Lung microvascular endothelial cell (primary cell): ENCODE data around the gene STPG3. TPM values are rescaled to one million over a fixed set of nuclear protein-coding genes. Genes with fewer than 3 reads are reported as not detected.

Experiments used
- DNase-seq, 2 donors: peaks; one replicate each; pipeline versions ENCODE4 v3.0.0 to v3.0.0-alpha.2; 2010; ENCODE audit warnings: low read depth in 2 of 2
- total RNA-seq: library from RNA; depleted of rRNA; stranded (reverse); fragments of >200 nt; gene quantifications from 2 replicates; pipeline ENCODE4 v1.2.1, GENCODE V29; 2014

Gene STPG3
- not detected in 2 replicates for total RNA-seq

GRCh38 chr9:137251194-137251461 lies at the start of gene STPG3:
Gene STPG3 (plus strand): TSS chr9:137251286. CDS start chr9:137251287, 1 bp downstream.
- no peak for DNase-seq

DNA sequence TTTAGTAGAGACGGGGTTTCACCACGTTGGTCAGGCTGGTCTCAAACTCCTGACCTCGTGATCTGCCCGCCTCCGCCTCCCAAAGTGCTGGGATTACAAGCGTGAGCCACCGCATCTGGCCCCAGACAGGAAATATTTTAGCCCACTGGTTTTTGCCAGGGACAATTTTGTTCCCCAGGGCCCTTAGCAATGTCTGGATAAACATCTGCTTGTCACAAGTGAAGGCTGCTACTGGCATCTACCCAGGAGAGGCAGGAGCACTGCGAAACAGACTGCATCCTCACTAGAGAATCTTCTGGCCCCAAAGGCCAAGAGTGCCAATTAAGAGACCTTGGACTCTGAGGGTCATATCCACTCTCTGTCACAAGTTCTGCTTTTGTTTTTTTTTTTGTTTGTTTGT lies 48.1 kb upstream of the STPG3 start:
- no peak for DNase-seq

- DNase-seq: no peak
Measured at GRCh38 chr9:137204731-137205125, 46.4 kb upstream of the STPG3 start.

DNA sequence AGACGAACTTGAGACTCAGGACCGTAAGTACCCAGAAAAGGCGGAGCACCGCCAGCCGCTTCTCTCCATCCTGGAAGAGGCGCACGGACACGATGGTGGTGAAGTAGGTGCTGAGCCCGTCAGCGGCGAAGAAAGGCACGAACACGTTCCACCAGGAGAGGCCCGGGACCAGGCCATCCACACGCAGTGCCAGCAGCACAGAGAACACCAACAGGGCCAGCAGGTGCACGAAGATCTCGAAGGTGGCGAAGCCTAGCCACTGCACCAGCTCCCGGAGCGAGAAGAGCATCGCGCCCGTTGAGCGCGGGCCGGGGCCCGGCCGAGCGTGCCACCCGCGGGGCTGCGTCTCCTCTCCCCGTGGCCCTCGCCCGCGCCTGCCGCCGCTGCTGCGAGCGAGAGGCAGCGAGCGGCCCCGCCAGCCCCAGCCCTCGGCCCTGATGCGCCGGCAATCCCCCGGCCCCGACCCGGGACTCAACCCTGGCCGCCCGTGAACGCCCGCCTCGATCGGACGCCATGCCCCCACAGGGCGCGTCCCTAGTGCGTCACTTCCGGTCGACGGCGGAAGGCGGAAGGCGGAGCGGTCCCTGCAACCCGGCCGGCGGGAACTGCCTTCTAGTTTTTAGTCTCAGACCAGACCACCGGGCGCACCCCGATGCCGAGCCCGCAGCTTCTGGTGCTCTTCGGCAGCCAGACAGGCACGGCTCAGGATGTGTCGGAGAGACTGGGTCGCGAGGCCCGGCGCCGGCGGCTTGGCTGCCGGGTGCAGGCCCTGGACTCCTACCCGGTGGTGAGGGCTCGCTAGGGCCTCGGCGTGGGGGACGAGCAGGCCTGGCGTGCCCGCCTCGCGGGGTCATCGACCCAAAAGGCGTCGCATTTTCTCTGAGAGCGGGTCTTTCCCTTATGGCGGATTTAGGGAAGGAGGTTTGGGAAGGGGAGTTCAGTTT lies 45.7 kb upstream of the STPG3 start, which contains the start of the genes NDOR1 and TMEM203:
TSS of gene NDOR1 (plus strand) at position 575 of the 944 bp plus-strand sequence. CDS start at position 653, 78 bp downstream.
TSS of gene TMEM203 (minus strand) at position 523 of the 944 bp plus-strand sequence. CDS start at position 289, 234 bp downstream.
- peak; percentile 86 to 92 for DNase-seq

- no peak for DNase-seq
Measured at GRCh38 chr9:137206602-137207001, 44.5 kb upstream of the STPG3 start.

- no peak for DNase-seq
Measured at GRCh38 chr9:137211532-137211931, 39.6 kb upstream of the STPG3 start.

DNA sequence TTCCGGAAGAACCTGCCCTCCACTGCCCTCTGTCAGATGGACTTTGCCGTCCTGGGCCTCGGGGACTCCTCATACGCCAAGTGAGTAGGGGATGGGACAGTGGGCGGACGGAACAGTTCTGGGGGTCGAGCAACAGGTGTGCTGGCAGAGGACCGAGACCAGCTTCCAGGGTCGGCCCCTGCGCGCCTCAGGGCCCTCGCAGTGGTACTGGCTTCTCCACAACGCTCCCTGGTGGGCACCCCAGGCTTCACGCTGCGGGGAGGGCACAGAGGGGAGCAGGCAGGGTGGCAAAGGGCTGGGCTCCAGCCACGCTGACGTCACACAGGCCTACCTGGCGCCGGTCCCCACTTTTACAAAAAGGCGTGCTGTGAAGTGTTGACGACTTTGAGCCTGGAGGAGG lies 38.6 kb upstream of the STPG3 start:
- DNase-seq: no peak

DNA sequence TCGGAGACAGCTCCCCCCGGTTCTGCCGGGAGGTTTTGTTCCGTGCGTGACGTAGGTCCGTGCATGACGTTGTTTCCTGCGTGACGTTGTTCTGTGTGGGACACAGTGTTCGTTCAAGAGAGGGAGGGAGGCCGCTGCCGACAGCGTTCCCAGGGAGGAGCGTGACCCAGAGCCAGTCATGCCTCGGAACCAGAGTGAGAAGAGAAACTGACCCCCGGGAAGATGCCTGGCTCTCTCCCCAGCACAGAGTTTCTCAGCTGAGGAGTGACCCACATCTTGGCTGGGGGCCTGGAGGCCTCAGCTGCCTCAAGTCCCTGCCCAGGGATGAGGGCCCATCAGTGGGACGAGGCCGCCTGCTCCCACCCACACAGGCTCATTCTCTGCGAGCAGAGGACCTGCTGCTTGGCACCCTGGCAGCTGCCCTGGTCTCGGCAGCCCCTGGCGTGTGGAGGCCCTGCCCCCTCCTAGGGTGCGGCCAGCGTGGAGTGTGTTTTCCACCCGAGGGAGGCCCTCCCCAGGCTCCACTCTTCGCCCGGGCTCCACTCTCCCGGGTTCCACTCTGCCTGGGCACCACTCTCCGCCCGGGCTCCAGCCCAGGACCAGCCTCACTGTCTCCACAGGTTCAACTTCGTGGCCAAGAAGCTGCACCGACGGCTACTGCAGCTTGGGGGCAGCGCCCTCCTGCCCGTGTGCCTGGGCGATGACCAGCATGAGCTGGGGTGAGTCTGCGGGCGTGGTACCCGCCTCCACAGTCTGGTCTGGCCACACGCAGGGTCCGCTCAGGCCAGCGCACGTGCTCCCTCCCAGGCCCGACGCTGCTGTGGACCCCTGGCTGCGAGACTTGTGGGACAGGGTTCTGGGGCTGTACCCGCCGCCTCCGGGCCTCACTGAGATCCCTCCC lies 37.7 kb upstream of the STPG3 start:
- no peak for DNase-seq

DNA sequence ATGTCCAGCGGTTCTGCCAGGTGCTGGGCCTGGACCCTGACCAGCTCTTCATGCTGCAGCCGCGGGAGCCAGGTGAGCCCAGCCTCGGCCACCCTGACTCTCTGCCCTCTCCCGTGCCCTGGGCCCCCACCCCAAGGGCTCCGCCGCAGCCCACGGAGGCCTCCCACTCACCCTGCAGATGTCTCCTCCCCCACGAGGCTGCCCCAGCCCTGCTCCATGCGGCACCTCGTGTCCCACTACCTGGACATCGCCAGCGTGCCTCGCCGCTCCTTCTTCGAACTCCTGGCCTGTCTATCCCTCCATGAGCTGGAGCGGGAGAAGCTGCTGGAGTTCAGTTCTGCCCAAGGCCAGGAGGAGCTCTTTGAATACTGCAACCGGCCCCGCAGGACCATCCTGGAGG lies 36.5 kb upstream of the STPG3 start:
- no peak for DNase-seq

GRCh38 chr9:137215196-137215986 lies 35.7 kb upstream of the STPG3 start:
- DNase-seq: no peak

- no peak for DNase-seq
Measured at GRCh38 chr9:137216188-137216965, 34.7 kb upstream of the STPG3 start.

DNA sequence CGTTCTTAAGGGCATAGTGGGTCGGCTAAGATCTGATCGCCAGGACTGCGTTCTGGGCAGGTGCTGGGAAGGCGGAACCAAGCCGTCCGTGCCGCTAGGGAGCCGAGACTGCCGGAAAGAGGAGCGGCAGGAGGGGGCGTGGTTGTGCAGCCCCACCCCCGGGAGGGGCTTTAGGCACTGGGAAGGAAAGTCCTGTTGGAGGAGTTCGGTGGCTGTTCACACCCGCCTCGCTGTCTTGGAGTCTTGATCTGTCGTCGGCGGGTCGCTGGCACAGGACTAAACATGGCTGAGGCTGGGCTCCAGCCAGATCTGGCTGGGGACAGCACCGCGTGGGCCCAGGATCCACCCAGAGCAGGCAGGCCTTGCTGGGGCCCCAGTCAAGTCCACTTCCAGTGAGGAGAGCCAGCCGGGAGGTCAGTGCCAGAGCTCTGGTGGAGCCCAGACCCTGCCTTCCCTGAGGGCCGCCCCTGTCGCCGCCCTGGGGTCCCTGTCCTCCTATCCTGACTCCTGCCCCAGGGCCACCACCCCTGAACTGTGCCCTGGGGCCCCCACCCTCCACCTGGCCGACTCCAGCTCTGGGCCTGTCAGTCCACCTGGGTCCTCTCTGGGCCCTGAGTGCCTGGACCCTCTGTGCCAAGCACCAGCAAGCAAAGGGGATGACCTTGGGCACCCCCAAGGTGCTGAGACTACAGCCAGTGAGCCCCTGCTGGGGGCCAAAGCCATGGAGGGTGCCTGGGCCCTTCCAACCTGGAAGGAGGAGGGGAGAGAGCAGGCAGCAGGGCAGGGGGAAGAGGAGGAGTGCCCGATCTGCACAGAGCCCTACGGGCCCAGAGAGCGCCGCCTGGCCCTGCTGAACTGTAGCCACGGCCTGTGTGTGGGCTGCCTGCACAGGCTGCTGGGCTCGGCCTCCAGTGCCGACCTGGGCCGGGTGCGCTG lies 33.5 kb upstream of the STPG3 start:
- no peak for DNase-seq

DNA sequence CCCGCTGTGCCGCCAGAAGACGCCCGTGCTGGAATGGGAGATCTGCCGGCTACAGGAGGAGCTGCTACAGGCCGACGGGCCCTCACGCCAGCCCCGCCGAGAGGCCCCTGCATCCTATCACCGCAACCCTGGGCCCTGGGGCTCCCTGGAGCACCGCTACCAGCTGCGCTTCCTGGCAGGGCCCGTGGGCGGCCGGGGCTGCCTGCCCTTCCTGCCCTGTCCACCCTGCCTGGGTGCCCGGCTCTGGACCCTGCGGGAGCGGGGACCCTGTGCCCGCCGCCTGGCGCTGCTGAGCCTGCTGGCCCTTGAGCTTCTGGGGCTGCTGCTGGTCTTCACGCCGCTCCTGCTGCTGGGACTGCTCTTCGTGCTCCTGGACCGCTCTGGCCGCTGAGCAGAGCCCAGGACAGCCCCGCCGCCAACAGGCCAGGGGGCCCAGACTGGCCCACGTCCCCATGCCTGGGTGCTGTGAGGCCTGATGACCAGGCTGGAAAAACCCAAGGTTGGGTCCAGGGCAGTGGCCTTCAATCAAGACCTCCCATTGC lies 32.8 kb upstream of the STPG3 start:
- no peak for DNase-seq

DNA sequence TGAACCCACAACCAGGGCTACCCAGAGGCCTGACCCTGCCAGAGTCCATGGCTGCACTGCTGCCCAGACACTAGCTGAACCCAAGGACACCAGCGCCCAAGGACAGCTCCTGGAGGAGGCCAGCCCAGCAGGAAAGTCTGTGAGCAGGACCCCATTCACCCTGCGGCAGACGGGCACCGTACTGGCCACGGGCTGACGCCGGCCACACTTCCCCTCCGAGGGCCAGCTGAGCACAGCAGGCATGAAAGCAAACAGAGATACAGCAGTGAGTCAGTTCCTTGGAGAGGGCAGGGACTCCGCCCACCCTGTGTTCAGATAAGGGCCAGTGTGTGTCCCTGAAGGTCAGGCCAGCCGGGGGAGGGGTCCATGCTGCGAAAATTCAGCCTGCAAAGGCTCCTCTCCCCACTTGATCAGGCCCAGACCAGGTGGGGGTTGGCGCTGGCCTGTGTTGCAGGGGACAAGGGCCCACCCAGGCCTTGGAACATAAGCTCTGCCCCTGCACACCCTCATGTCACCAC lies 32.3 kb upstream of the STPG3 start:
- DNase-seq: peak in 1 of 2 donors; percentile 46

- no peak for DNase-seq
Measured at GRCh38 chr9:137219757-137220316, 31.2 kb upstream of the STPG3 start.

- no peak for DNase-seq
Measured at GRCh38 chr9:137220317-137221094, 30.6 kb upstream of the STPG3 start.

- DNase-seq: no peak
Measured at GRCh38 chr9:137221095-137221505, 30.0 kb upstream of the STPG3 start.
